GM23248 (cell line): ENCODE measurements around the gene ANTXR2. TPM values are rescaled to one million over a fixed set of nuclear protein-coding genes. Genes with fewer than 3 reads are reported as not detected.
"Not testable (repeated sequence)": the region's sequence is repeated elsewhere in the genome, so short reads cannot be mapped to it uniquely, and the experiment has no call there.

ENCODE experiments used
- DNase-seq: peaks from one replicate; pipeline ENCODE4 v3.0.0-alpha.2; 2015
- H2AFZ ChIP-seq: fragments of 200-600 bp; sonication (generic); 2 replicates; pipeline ENCODE4 v1.6.1; 2016; ENCODE audit warnings: antibody characterized with exemption
- H3F3A ChIP-seq: fragments of 200-600 bp; sonication (generic); 2 replicates; pipeline ENCODE4 v1.6.1; 2016; ENCODE audit warnings: mild to moderate bottlenecking, antibody characterized with exemption, mixed run types; ENCODE audit not compliant: insufficient read depth
- H3K27ac ChIP-seq: fragments of 200-600 bp; sonication (generic); 2 replicates; pipeline ENCODE4 v1.5.1; 2016; ENCODE audit warnings: mild to moderate bottlenecking
- H3K27me3 ChIP-seq: fragments of 200-600 bp; sonication (generic); replicated peaks from 2 replicates; pipeline ENCODE4 v1.6.1; 2016; ENCODE audit warnings: mild to moderate bottlenecking; ENCODE audit not compliant: insufficient read depth
- H3K36me3 ChIP-seq: fragments of 200-600 bp; sonication (generic); 2 replicates; pipeline ENCODE4 v1.6.1; 2016; ENCODE audit warnings: low read depth, mild to moderate bottlenecking
- H3K4me1 ChIP-seq: fragments of 200-600 bp; sonication (generic); 2 replicates; pipeline ENCODE4 v1.6.1; 2016; ENCODE audit warnings: mild to moderate bottlenecking; ENCODE audit not compliant: insufficient read depth
- H3K4me2 ChIP-seq: fragments of 200-600 bp; sonication (generic); one replicate; pipeline ENCODE4 v1.6.1; 2016; ENCODE audit warnings: mild to moderate bottlenecking; ENCODE audit not compliant: unreplicated experiment
- H3K4me3 ChIP-seq: fragments of 200-600 bp; sonication (generic); 2 replicates; pipeline ENCODE4 v1.5.1; 2016; ENCODE audit warnings: mild to moderate bottlenecking
- H3K79me2 ChIP-seq: fragments of 200-600 bp; sonication (generic); 2 replicates; pipeline ENCODE4 v1.6.1; 2016; ENCODE audit warnings: mild to moderate bottlenecking; ENCODE audit not compliant: insufficient read depth
- H3K9ac ChIP-seq: fragments of 200-600 bp; sonication (generic); 2 replicates; pipeline ENCODE4 v1.6.1; 2016; ENCODE audit warnings: mild to moderate bottlenecking
- H3K9me2 ChIP-seq: fragments of 200-600 bp; sonication (generic); 2 replicates; pipeline ENCODE4 v1.6.1; 2016; ENCODE audit warnings: mixed run types, mild to moderate bottlenecking, moderate library complexity; ENCODE audit not compliant: insufficient read depth
- H3K9me3 ChIP-seq: fragments of 200-600 bp; sonication (generic); one replicate; pipeline ENCODE4 v1.6.1; 2017; ENCODE audit warnings: low read depth
- H4K20me1 ChIP-seq: fragments of 200-600 bp; sonication (generic); 2 replicates; pipeline ENCODE4 v1.6.0; 2016; ENCODE audit not compliant: insufficient read depth
- EZH2 ChIP-seq: fragments of 200-600 bp; sonication (generic); IDR thresholded peaks from 2 replicates; pipeline ENCODE4 v1.6.1; 2018; ENCODE audit warnings: antibody characterized with exemption, mild to moderate bottlenecking; ENCODE audit not compliant: insufficient read depth, poor library complexity, severe bottlenecking
- EZH2phosphoT487 ChIP-seq: fragments of 200-600 bp; sonication (generic); IDR thresholded peaks from 2 replicates; pipeline ENCODE4 v1.6.1; 2018; ENCODE audit warnings: antibody characterized with exemption, moderate library complexity, mild to moderate bottlenecking, low read depth; ENCODE audit not compliant: insufficient read depth
- WGBS, 2 experiments: methylation state at CpG; one replicate each; pipeline ENCODE4 v1.1.6; 2015 to 2017; ENCODE audit warnings: low lambda C conversion rate in 2 of 2, low coverage in 1 of 2; ENCODE audit errors: missing lambda C conversion rate in 2 of 2; 5-methylcytosine and 5-hydroxymethylcytosine counted together
- in situ Hi-C: fragments of 300-500 bp; cut with MboI; formaldehyde crosslinking; loops from 2 replicates; pipeline ENCODE4 v1.15.0; 2020
- polyA plus RNA-seq: library from polyadenylated mRNA; unstranded; fragments of >200 nt; fragmentation: Nextera tagmentation; extraction: Ambion mirVana; gene quantifications from 2 replicates; pipeline ENCODE4 v1.2.1, GENCODE V29; 2016
- total RNA-seq: library from RNA; depleted of rRNA; stranded (reverse); fragments of >200 nt; shearing (Covaris generic); gene quantifications from 2 replicates; pipeline ENCODE4 v1.2.3, GENCODE V29; 2014

ANTXR2 gene
- total and polyA plus RNA-seq, 2 experiments from 2014 or later: 77.2 to 87.5 TPM

DNA sequence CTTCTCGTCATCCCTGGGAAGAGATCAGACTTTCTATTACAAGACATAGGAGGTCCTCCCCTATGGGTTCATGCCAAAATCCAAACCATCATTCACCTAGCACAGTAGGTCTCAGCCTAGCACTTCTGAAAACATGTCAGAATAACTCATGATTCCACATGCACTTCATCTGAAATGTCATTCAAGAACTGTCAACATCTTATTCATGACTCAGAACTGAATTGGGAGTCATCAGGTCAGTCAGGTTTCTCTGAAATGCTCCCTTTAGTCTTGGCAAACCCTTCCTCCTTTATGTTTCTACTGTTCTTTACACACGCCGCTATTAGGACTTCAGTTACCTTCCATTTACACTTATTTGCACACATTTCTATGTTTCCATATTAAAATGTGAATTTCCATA lies 67.2 kb downstream of the ANTXR2 start:
- in situ Hi-C loops: no loop called here
- 88 to 92% methylated on average over 3 of the region's 3 CpGs for WGBS, 2 experiments
- Histone ChIP-seq H3K36me3 (peaks cover 29% of the 10 kb centered on the region), H3K9me2 (no peaks in the 10 kb centered on the region), H3K27ac (no peak overlapping the region), H3K4me2 (no peak overlapping the region), H3K9ac (no peak overlapping the region), H3F3A (peaks cover 10% of the 10 kb centered on the region; the same call in 1 of the 2 replicates), H3K4me3 (no peak overlapping the region), H2AFZ (no peak overlapping the region), H3K79me2 (peaks cover 5% of the 10 kb centered on the region; the same call in 1 of the 2 replicates), H3K27me3 (no peaks in the 10 kb centered on the region), H4K20me1 (no peaks in the 10 kb centered on the region), H3K9me3 (no peaks in the 10 kb centered on the region), H3K4me1 (no peaks in the 10 kb centered on the region)
- no peak for DNase-seq
- TF ChIP-seq EZH2phosphoT487 (no peak), EZH2 (no peak)

GRCh38 chr4:80004319-80004718 lies 68.7 kb downstream of the ANTXR2 start:
- Histone ChIP-seq H3K4me1 (no peaks in the 10 kb centered on the region), H3K36me3 (peaks cover 29% of the 10 kb centered on the region), H2AFZ (no peak overlapping the region), H3F3A (peaks cover 10% of the 10 kb centered on the region; the same call in 1 of the 2 replicates), H3K27me3 (no peaks in the 10 kb centered on the region), H3K79me2 (peaks cover 19% of the 10 kb centered on the region; the same call in 1 of the 2 replicates), H3K9me3 (no peaks in the 10 kb centered on the region), H3K4me2 (no peak overlapping the region), H4K20me1 (no peaks in the 10 kb centered on the region), H3K4me3 (no peak overlapping the region), H3K9ac (no peak overlapping the region), H3K9me2 (no peaks in the 10 kb centered on the region), H3K27ac (no peak overlapping the region)
- in situ Hi-C loops: no loop called here
- no peak for DNase-seq
- TF ChIP-seq EZH2phosphoT487: no peak
- TF ChIP-seq EZH2: no peak

- 67 to 90% methylated on average over 1 of the region's 1 CpG for WGBS, 2 experiments
- H3F3A ChIP-seq: peaks cover 10% of the 10 kb centered on the region; the same call in 1 of the 2 replicates
- H3K27ac ChIP-seq, H2AFZ ChIP-seq, H3K4me1 ChIP-seq, H3K4me3 ChIP-seq, H3K9ac ChIP-seq, H4K20me1 ChIP-seq, in situ Hi-C loops, H3K9me2 ChIP-seq, H3K9me3 ChIP-seq, H3K27me3 ChIP-seq, DNase-seq, H3K4me2 ChIP-seq: not testable (repeated sequence)
- peaks cover 22% of the 10 kb centered on the region for H3K36me3 ChIP-seq
- H3K79me2 ChIP-seq: peaks cover 33% of the 10 kb centered on the region; the same call in 1 of the 2 replicates
These were observed 70.5 kb downstream of the ANTXR2 start for GRCh38 chr4:80002559-80002958.

GRCh38 chr4:79999048-79999447 lies 74.0 kb downstream of the ANTXR2 start:
- H3K4me2 ChIP-seq, H3K4me1 ChIP-seq, H3K9me3 ChIP-seq, H3K27me3 ChIP-seq, H3K27ac ChIP-seq, H3K4me3 ChIP-seq, DNase-seq, H2AFZ ChIP-seq, H3K9ac ChIP-seq, H4K20me1 ChIP-seq, H3K36me3 ChIP-seq, H3K9me2 ChIP-seq, in situ Hi-C loops, H3F3A ChIP-seq: not testable (repeated sequence)
- H3K79me2 ChIP-seq: peaks cover 51% of the 10 kb centered on the region
- WGBS, 2 experiments: 84 to 87% methylated on average over 3 of the region's 3 CpGs

DNA sequence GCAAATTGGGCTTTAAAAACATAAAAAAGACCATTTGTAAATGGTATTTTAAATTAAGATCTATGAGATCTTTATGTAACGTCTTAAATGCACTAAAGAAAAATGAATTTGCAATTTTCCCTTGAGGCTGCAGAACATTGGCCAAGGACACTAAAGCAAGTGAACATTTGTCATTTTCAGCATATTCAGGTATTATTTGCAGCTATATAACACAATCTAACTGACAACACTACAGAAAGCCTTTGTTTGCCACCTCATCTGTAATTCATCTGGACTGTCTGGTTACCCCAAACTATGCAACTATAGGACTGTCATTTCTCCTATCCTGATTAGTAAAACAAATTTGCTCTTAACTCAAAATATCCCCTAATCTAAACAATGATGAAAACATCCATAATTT lies 74.8 kb downstream of the ANTXR2 start:
- Histone ChIP-seq H3K9me3 (no peaks in the 10 kb centered on the region), H3K36me3 (no peaks in the 10 kb centered on the region), H3K27ac (no peak overlapping the region), H3K27me3 (no peaks in the 10 kb centered on the region), H3F3A (no peaks in the 10 kb centered on the region), H3K79me2 (peaks cover 60% of the 10 kb centered on the region), H3K9me2 (0 out of 2 replicates have a peak, but pooled peaks cover 3% of the 10 kb centered on the region), H3K4me3 (no peak overlapping the region), H2AFZ (no peak overlapping the region), H4K20me1 (no peaks in the 10 kb centered on the region), H3K4me2 (no peak overlapping the region), H3K9ac (no peak overlapping the region), H3K4me1 (no peaks in the 10 kb centered on the region)
- no peak for DNase-seq
- in situ Hi-C loops: no loop called here
- 51 to 57% methylated on average over 1 of the region's 1 CpG for WGBS, 2 experiments
- no peak for TF ChIP-seq EZH2phosphoT487
- no peak for TF ChIP-seq EZH2
